A549 (cell line): Measurements from ENCODE around the gene DPP7. TPM values are rescaled to one million over a fixed set of nuclear protein-coding genes. Genes with fewer than 3 reads are reported as not detected.

Experiments used
- ATAC-seq, 2 experiments: fragments of 200-7000 bp in 1 of 2; fragments of >200 bp in 1 of 2; cut with Nextera tagmentation in 1 of 2; cut with Tn5 transposase in 1 of 2; 3 replicates each; pipeline versions ENCODE4 v1.8.0 to v1.9.1; 2018 to 2020; ENCODE audit warnings: mild to moderate bottlenecking in 1 of 2, moderate library complexity in 1 of 2
- CTCF ChIA-PET: fragments of 300-600 bp; sonication (Branson Sonifier 250); formaldehyde crosslinking; extraction: SDS; loops from one replicate; lab custom pipeline; 2021; ENCODE audit warnings: antibody characterized with exemption, inconsistent platforms; lab: Yijun Ruan, JAX
- POLR2A ChIA-PET: fragments of 350-600 bp; formaldehyde crosslinking; extraction: SDS; loops from one replicate; lab custom pipeline; 2021; ENCODE audit warnings: antibody characterized with exemption, inconsistent platforms; lab: Yijun Ruan, JAX
- DNase-seq, 2 experiments: peaks; one replicate each; pipeline versions ENCODE4 v3.0.0 to v3.0.0-alpha.2; 2011 to 2016; ENCODE audit warnings: low read depth in 1 of 2, low spot score in 1 of 2
- FAIRE-seq: peaks from 2 replicates; lab custom pipeline; 2011; peaks lifted over from hg19 to GRCh38; lab: Jason Lieb, UNC
- H3K27ac ChIP-seq, 2 experiments: fragments of >200 bp; sonication (Bioruptor Twin); formaldehyde crosslinking; 3 replicates each; pipeline ENCODE4 v1.5.1; 2016 to 2017
- H3K4me1 ChIP-seq: fragments of >200 bp; sonication (Bioruptor Twin); formaldehyde crosslinking; 3 replicates; pipeline ENCODE4 v1.6.1; 2016
- H3K4me2 ChIP-seq: fragments of >200 bp; sonication (Bioruptor Twin); formaldehyde crosslinking; 3 replicates; pipeline ENCODE4 v1.6.1; 2016
- H3K4me3 ChIP-seq: fragments of >200 bp; sonication (Bioruptor Twin); formaldehyde crosslinking; 3 replicates; pipeline ENCODE4 v1.5.1; 2016
- H3K9me3 ChIP-seq: fragments of >200 bp; sonication (Bioruptor Twin); formaldehyde crosslinking; 3 replicates; pipeline ENCODE4 v1.6.1; 2016
- BCL3 ChIP-seq: fragments of >200 bp; sonication (Bioruptor Twin); formaldehyde crosslinking; IDR thresholded peaks from 3 replicates; pipeline ENCODE4 v1.6.1; 2016
- CHD4 ChIP-seq: fragments of 200-600 bp; sonication (generic); IDR thresholded peaks from 2 replicates; pipeline ENCODE4 v1.6.1; 2016; ENCODE audit warnings: antibody characterized with exemption, mild to moderate bottlenecking, borderline replicate concordance
- CTCF ChIP-seq: fragments of >200 bp; sonication (Bioruptor Twin); formaldehyde crosslinking; IDR thresholded peaks from 3 replicates; pipeline ENCODE4 v1.5.1; 2016
- E2F6 ChIP-seq: IDR thresholded peaks from 2 replicates; pipeline ENCODE4 v1.6.1; 2012; ENCODE audit warnings: low read depth, borderline replicate concordance
- FOSL2 ChIP-seq, 2 experiments: fragments of 450-650 bp in 1 of 2; fragments of >200 bp in 1 of 2; sonication (Bioruptor Twin) in 1 of 2; formaldehyde crosslinking; IDR thresholded peaks; 2 replicates each; pipeline versions ENCODE4 v1.5.0 to v1.6.1; 2016 to 2020; ENCODE audit warnings: mild to moderate bottlenecking in 1 of 2, moderate library complexity in 1 of 2
- GATA3 ChIP-seq: IDR thresholded peaks from 2 replicates; pipeline ENCODE4 v1.6.1; 2012; ENCODE audit warnings: borderline replicate concordance
- JUN ChIP-seq, 2 experiments: fragments of >200 bp; sonication (Bioruptor Twin); formaldehyde crosslinking; IDR thresholded peaks; 2 replicates in 1 of 2; 3 replicates in 1 of 2; pipeline ENCODE4 v1.6.1; 2016 to 2017
- KDM5A ChIP-seq: fragments of 200-600 bp; sonication (generic); IDR thresholded peaks from 2 replicates; pipeline ENCODE4 v1.6.1; 2016; ENCODE audit warnings: antibody characterized with exemption, mild to moderate bottlenecking
- MAZ ChIP-seq: fragments of 150-350 bp; IDR thresholded peaks from 2 replicates; pipeline ENCODE4 v1.6.1; 2014; ENCODE audit warnings: antibody characterized with exemption, low read depth, low read length, borderline replicate concordance
- MYC ChIP-seq: IDR thresholded peaks from 2 replicates; pipeline ENCODE4 v1.6.1; 2012; ENCODE audit warnings: mild to moderate bottlenecking, inconsistent platforms, low read length, improper control_type of control experiment, borderline replicate concordance
- PBX3 ChIP-seq: IDR thresholded peaks from 2 replicates; pipeline ENCODE4 v1.6.1; 2012
- PHF8 ChIP-seq: fragments of 200-600 bp; sonication (generic); IDR thresholded peaks from 2 replicates; pipeline ENCODE4 v1.6.1; 2016; ENCODE audit warnings: low read depth, mild to moderate bottlenecking, antibody characterized with exemption, moderate library complexity, borderline replicate concordance
- POLR2A ChIP-seq: IDR thresholded peaks from 2 replicates; pipeline ENCODE4 v1.6.1; 2012; ENCODE audit warnings: mild to moderate bottlenecking, low read length
- POLR2AphosphoS2 ChIP-seq: conservative IDR thresholded peaks from 2 replicates; pipeline ENCODE4 v1.6.1; 2012; ENCODE audit warnings: low read length, improper control_type of control experiment, inconsistent platforms
- RARB ChIP-seq: fragments of 250-450 bp; sonication (Bioruptor Pico); IDR thresholded peaks from 2 replicates; pipeline ENCODE4 v1.8.0; 2021; ENCODE audit warnings: mild to moderate bottlenecking, moderate library complexity
- RCOR1 ChIP-seq: fragments of 150-350 bp; IDR thresholded peaks from 2 replicates; pipeline ENCODE4 v1.6.1; 2014; ENCODE audit warnings: antibody characterized with exemption, low read length, low read depth
- RFX5 ChIP-seq: fragments of 450-650 bp; IDR thresholded peaks from 2 replicates; pipeline ENCODE4 v1.7.1; 2014; ENCODE audit warnings: antibody characterized with exemption, mild to moderate bottlenecking, moderate library complexity
- TP53 ChIP-seq: fragments of 250-450 bp; sonication (Bioruptor Pico); IDR thresholded peaks from 2 replicates; pipeline ENCODE4 v1.5.0; 2021; ENCODE audit warnings: mild to moderate bottlenecking, moderate library complexity
- ZNF302 ChIP-seq: fragments of 250-450 bp; sonication (Bioruptor Pico); IDR thresholded peaks from 2 replicates; pipeline ENCODE4 v1.9.0; 2021; ENCODE audit warnings: inconsistent platforms, mild to moderate bottlenecking, moderate library complexity
- WGBS: methylation state at CpG from one replicate; pipeline ENCODE4 v1.1.6; 2017; ENCODE audit errors: missing lambda C conversion rate; 5-methylcytosine and 5-hydroxymethylcytosine counted together
- polyA plus RNA-seq, 4 experiments: library from polyadenylated mRNA; depleted of rRNA in 3 of 4; stranded (reverse); fragments of >200 nt; fragmentation: RNase III in 1 of 4; extraction: RNeasy Plus Mini Kit Qiagen cat#74134 plus additional on column Dnase treatment in 1 of 4; gene quantifications; 2 replicates in 3 of 4; 3 replicates in 1 of 4; pipeline ENCODE4 v1.2.3, GENCODE V29; 2011 to 2017
- TF ChIP-seq, protein P1 (sequence below): fragments of 150-350 bp; IDR thresholded peaks from 2 replicates; pipeline ENCODE4 v1.6.1; 2014; ENCODE audit warnings: low read depth, mild to moderate bottlenecking, low read length
- TF ChIP-seq, protein P2 (sequence below): IDR thresholded peaks from 2 replicates; pipeline ENCODE4 v1.6.1; 2012

The DPP7 gene
- polyA plus RNA-seq, 2 of the 4 experiments (the other 2 are of a cell fraction) = 27.6 to 71.8 TPM

DNA sequence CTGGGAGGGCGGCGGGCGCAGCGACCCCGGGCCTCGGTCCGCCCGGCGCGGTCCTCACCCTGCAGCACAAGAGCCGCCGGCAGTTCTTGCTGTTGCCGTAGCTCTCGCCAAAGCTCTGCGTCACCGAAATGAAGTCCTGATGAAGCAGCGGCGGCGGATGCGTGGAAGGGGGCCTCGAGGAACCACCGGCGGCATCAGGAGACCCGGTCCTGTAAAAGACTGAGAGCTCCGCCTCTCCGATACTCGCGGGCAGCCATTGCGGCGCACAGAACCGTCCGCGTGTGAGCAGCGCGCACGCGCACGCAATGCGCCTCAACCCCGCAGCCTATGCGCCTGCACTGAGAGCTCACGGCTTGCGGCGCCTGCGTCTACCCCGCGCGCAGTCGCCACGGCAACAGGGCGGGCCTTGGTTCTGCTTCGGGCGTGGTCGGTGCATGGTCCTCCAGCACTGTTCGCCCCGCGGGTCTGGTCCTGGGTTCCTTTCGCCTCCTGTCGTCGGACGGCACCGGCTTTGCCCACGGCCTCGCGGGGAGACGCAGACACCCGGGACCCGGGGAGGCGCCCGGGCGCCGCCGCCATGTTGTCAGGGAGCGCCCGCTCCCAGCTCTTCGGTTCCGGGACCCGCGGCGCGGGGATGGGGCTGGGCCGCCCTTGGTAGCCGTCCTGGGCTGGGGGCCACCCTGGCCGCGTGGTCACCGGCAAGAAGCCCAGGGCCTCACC lies 15.1 kb upstream of the DPP7 start:
- H3K27ac ChIP-seq = peak overlapping the region; percentile 98
- ATAC-seq = peak; percentile 95 to 96
- H3K4me1 ChIP-seq = peaks cover 17% of the 10 kb centered on the region
- WGBS = 0% methylated on average over 13 of the region's 86 CpGs
- no peak for FAIRE-seq
- peak overlapping the region; percentile 100 for H3K4me2 ChIP-seq
- POLR2A ChIA-PET = interaction anchor here (0.7 to 2.2 kb wide), 21 partner anchors 9 to 127 kb away, joined by 3 to 23 read pairs (median 5); partner anchors contain the start of genes ANAPC2, GRIN1, LRRC26 and MAN1B1
- peak; percentile 93 to 95 for DNase-seq
- peak overlapping the region; percentile 94 for H3K4me3 ChIP-seq
- H3K9me3 ChIP-seq = no peaks in the 10 kb centered on the region
- no peak for TF ChIP-seq RFX5
- TF ChIP-seq RCOR1 = no peak
- TF ChIP-seq ZNF302 = no peak
- peak; percentile 59 to 82; a peak in 4 of 5 replicates for TF ChIP-seq JUN (IDR thresholded peaks at IDR 0.05)
- no peak for TF ChIP-seq TP53 (CRISPR knock-in tag)
- no peak for TF ChIP-seq MAZ
- TF ChIP-seq, protein P1, sequence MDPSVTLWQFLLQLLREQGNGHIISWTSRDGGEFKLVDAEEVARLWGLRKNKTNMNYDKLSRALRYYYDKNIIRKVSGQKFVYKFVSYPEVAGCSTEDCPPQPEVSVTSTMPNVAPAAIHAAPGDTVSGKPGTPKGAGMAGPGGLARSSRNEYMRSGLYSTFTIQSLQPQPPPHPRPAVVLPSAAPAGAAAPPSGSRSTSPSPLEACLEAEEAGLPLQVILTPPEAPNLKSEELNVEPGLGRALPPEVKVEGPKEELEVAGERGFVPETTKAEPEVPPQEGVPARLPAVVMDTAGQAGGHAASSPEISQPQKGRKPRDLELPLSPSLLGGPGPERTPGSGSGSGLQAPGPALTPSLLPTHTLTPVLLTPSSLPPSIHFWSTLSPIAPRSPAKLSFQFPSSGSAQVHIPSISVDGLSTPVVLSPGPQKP = no peak
- TF ChIP-seq E2F6 = 0 out of 2 replicates have a peak, but pooled peaks have one; percentile 32
- no peak for TF ChIP-seq POLR2AphosphoS2
- peak; percentile 41; the same call in 1 of the 2 replicates for TF ChIP-seq KDM5A
- no peak for TF ChIP-seq CHD4
- TF ChIP-seq CTCF = no peak
- TF ChIP-seq RARB (CRISPR knock-in tag) = no peak
- no peak for TF ChIP-seq FOSL2 (IDR thresholded peaks at IDR 0.05)
- no peak for TF ChIP-seq FOSL2 (CRISPR knock-in tag; IDR thresholded peaks at IDR 0.05)
- TF ChIP-seq, protein P2, sequence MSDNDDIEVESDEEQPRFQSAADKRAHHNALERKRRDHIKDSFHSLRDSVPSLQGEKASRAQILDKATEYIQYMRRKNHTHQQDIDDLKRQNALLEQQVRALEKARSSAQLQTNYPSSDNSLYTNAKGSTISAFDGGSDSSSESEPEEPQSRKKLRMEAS = peak; percentile 82
- TF ChIP-seq POLR2A = peak; percentile 85
- no peak for TF ChIP-seq PBX3
- TF ChIP-seq GATA3 = no peak
- TF ChIP-seq MYC = 0 out of 2 replicates have a peak, but pooled peaks have one; percentile 22
- peak; percentile 76; the same call in 1 of the 2 replicates for TF ChIP-seq PHF8
- peak; percentile 73; the same call in 1 of the 3 replicates for TF ChIP-seq BCL3
- CTCF ChIA-PET = interaction anchor here (0.6 to 3.4 kb wide), 18 partner anchors 9 to 108 kb away, joined by 3 to 16 read pairs (median 4); partner anchors contain the start of genes ANAPC2, RNF224 and SSNA1
